Parathyroid adenoma (tissue), 2 donors: Measurements from ENCODE around the gene IFITM10.

Source experiments
- H2AFZ ChIP-seq: fragments of 300-600 bp; sonication (generic); one replicate; pipeline ENCODE4 v1.7.0; 2017; ENCODE audit warnings: antibody characterized with exemption, mild to moderate bottlenecking
- H3K27ac ChIP-seq: fragments of 300-600 bp; sonication (generic); one replicate; pipeline ENCODE4 v1.7.0; 2017
- H3K27me3 ChIP-seq: fragments of 300-600 bp; sonication (generic); one replicate; pipeline ENCODE4 v1.7.0; 2017; ENCODE audit warnings: low read length; ENCODE audit not compliant: control insufficient read depth, insufficient read depth
- H3K36me3 ChIP-seq: fragments of 300-600 bp; sonication (generic); one replicate; pipeline ENCODE4 v1.7.0; 2017; ENCODE audit warnings: low read length; ENCODE audit not compliant: control insufficient read depth, insufficient read depth
- H3K4me1 ChIP-seq: fragments of 300-600 bp; sonication (generic); one replicate; pipeline ENCODE4 v1.7.0; 2017; ENCODE audit warnings: control low read depth
- H3K4me2 ChIP-seq: fragments of 300-600 bp; sonication (generic); one replicate; pipeline ENCODE4 v1.7.0; 2017; ENCODE audit warnings: low read length
- H3K4me3 ChIP-seq: fragments of 300-600 bp; sonication (generic); one replicate; pipeline ENCODE4 v1.7.0; 2017; ENCODE audit warnings: low read depth, low read length
- H3K79me2 ChIP-seq: fragments of 300-600 bp; sonication (generic); one replicate; pipeline ENCODE4 v1.7.0; 2017; ENCODE audit warnings: control low read depth
- H3K9ac ChIP-seq: fragments of 300-600 bp; sonication (generic); one replicate; pipeline ENCODE4 v1.7.0; 2017; ENCODE audit warnings: mild to moderate bottlenecking
- H3K9me3 ChIP-seq: fragments of 300-600 bp; sonication (generic); one replicate; pipeline ENCODE4 v1.7.0; 2017; ENCODE audit warnings: low read length; ENCODE audit not compliant: control insufficient read depth
- TF ChIP-seq, protein P1 (sequence below): fragments of 300-600 bp; sonication (generic); IDR thresholded peaks from one replicate; pipeline ENCODE4 v1.7.0; 2017; ENCODE audit warnings: antibody characterized with exemption, mild to moderate bottlenecking
- donor health status: primary hyperparathyroidism.

Gene IFITM10

DNA sequence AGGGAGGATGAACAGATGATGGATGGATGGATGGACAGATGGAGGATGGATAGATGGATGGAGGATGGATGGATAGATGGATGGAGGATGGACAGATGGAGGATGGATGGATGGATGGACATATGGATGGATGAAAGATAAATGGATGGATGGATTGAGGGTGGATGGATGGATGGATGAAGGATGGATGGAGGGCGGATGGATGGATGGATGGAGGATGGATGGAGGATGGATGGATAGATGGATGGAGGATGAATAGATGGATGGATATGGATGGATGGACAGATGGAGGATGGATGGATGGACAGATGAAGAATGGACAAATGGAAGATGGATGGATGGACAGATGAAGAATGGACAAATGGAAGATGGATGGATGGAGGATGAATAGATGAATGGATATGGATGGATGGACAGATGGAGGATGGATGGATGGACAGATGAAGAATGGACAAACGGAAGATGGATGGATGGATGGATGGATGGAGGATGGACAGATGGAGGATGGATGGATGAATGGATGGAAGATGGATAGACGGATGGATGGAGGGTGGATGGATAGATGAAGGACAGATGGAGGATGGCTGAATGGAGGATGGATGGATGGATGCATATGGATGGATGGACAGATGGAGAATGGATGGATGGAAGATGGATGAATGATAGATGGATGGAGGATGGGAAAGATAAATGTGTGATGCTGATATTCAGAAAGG lies 7.4 kb downstream of the IFITM10 start:
- H3K36me3 ChIP-seq = no peaks in the 10 kb centered on the region
- peaks cover 2% of the 10 kb centered on the region for H3K4me1 ChIP-seq
- H3K9ac ChIP-seq = no peak overlapping the region
- no peaks in the 10 kb centered on the region for H3K9me3 ChIP-seq
- H3K27me3 ChIP-seq = no peaks in the 10 kb centered on the region
- no peaks in the 10 kb centered on the region for H3K79me2 ChIP-seq
- no peak overlapping the region for H3K4me3 ChIP-seq
- H2AFZ ChIP-seq = no peak overlapping the region
- TF ChIP-seq, protein P1, sequence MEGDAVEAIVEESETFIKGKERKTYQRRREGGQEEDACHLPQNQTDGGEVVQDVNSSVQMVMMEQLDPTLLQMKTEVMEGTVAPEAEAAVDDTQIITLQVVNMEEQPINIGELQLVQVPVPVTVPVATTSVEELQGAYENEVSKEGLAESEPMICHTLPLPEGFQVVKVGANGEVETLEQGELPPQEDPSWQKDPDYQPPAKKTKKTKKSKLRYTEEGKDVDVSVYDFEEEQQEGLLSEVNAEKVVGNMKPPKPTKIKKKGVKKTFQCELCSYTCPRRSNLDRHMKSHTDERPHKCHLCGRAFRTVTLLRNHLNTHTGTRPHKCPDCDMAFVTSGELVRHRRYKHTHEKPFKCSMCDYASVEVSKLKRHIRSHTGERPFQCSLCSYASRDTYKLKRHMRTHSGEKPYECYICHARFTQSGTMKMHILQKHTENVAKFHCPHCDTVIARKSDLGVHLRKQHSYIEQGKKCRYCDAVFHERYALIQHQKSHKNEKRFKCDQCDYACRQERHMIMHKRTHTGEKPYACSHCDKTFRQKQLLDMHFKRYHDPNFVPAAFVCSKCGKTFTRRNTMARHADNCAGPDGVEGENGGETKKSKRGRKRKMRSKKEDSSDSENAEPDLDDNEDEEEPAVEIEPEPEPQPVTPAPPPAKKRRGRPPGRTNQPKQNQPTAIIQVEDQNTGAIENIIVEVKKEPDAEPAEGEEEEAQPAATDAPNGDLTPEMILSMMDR = no peak
- no peak overlapping the region for H3K4me2 ChIP-seq
- no peak overlapping the region for H3K27ac ChIP-seq

DNA sequence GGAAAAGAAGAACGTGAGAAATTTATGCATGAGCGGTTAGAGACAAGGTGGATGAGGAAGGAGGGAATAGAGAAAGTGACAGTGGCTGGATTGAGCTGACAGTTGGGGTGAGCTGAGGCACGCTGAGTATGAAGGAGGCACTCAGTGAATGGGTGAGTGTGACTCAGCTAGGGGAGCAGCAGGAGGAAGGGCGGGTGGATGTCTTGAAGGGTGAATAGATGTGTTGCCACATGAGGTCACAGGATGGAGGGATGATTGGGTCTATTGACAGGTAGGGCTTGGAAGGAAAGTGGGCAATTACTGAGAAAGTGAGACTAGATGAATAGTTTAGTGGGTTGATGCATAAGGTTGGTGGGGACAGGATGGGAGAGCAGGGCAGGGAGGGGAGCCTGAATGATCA lies 8.0 kb downstream of the IFITM10 start:
- H3K27me3 ChIP-seq = no peaks in the 10 kb centered on the region
- no peak overlapping the region for H3K27ac ChIP-seq
- no peak overlapping the region for H3K9ac ChIP-seq
- H3K79me2 ChIP-seq = no peaks in the 10 kb centered on the region
- no peak overlapping the region for H3K4me3 ChIP-seq
- no peak overlapping the region for H2AFZ ChIP-seq
- no peak overlapping the region for H3K4me2 ChIP-seq
- no peaks in the 10 kb centered on the region for H3K36me3 ChIP-seq
- no peaks in the 10 kb centered on the region for H3K9me3 ChIP-seq
- peaks cover 2% of the 10 kb centered on the region for H3K4me1 ChIP-seq
- TF ChIP-seq, protein P1 = no peak

DNA sequence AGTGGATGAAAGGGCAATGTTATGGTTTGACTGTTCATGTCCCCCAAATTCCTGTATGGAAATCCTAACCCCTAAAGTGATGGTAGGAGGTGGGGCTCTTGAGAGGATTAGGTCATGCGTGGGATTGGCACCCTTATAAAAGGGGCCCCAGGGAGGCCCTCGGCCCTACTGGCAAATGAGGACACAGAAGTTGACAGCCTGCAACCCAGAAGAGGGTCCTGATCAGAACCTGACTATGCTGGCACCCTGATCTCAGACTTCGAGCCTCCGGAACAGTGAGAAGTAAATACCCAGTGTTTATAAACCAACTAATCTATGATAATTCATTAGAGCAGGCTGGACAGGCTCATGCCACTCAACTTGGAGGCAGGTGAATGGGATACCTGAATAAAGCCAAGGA lies 8.7 kb downstream of the IFITM10 start:
- Histone ChIP-seq H3K27ac (no peak overlapping the region), H2AFZ (no peak overlapping the region), H3K9ac (no peak overlapping the region), H3K27me3 (no peaks in the 10 kb centered on the region), H3K36me3 (no peaks in the 10 kb centered on the region), H3K9me3 (no peaks in the 10 kb centered on the region), H3K4me2 (no peak overlapping the region), H3K4me3 (no peak overlapping the region), H3K4me1 (peaks cover 2% of the 10 kb centered on the region), H3K79me2 (no peaks in the 10 kb centered on the region)
- TF ChIP-seq, protein P1 = no peak

DNA sequence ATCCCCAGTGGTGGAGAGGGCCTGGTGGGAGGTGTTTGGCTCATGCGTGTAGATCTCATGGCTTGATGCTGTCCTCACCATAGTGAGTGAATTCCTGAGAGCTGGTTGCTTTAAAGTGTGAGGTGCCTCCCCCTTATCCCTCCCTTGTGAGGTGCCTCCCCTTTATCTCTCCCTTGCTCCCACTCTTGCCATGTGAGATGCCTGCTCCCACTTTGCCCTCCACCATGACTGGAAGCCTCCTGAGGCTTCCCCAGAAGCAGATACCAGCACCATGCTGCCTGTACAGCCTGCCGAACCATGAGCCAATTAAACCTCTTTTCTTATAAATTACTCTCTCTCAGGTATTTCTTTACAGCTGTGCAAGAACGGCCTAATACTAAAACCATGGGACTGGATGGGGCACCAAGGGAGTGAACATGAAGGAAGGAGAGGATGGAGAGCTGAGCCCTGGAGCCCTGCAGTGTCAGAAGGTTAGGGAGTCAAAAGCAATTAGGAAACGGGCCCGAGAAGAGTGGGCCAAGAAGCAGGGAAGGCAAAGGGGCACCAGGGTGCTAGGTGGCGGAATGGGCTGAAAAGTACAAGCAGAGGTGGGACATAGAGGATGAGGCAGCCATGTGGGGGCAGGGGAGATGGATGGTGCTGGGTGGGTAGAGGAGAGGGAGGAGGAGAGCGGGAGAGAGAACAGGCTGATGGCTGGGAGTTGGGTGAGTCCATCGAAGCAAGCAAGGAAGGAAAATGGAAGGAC lies 9.4 kb downstream of the IFITM10 start:
- Histone ChIP-seq H3K9me3 (no peaks in the 10 kb centered on the region), H2AFZ (no peak overlapping the region), H3K79me2 (no peaks in the 10 kb centered on the region), H3K36me3 (no peaks in the 10 kb centered on the region), H3K9ac (no peak overlapping the region), H3K27me3 (no peaks in the 10 kb centered on the region), H3K4me2 (no peak overlapping the region), H3K4me3 (no peak overlapping the region), H3K4me1 (peaks cover 2% of the 10 kb centered on the region), H3K27ac (no peak overlapping the region)
- TF ChIP-seq, protein P1 = no peak
